Measurements from ENCODE around the gene KPNA6. TPM values are rescaled to one million over a fixed set of nuclear protein-coding genes. Genes with fewer than 3 reads are reported as not detected.

KPNA6 gene
- total RNA-seq, 2 experiments from 2014 or later = 70.8 to 74.3 TPM

GRCh38 chr1:32066489-32066873 is 41.4 kb upstream of the KPNA6 start:
- no peak for TF ChIP-seq CTCF (IDR thresholded peaks at IDR 0.05)
- H3K9me3 Mint-ChIP-seq = no peaks in the 10 kb centered on the region
- no peaks in the 10 kb centered on the region for H3K27me3 Mint-ChIP-seq
- no peak overlapping the region for H3K27ac Mint-ChIP-seq
- DNase-seq (no peak), ATAC-seq (peak; percentile 43)
- intact Hi-C loops (cut with micrococcal nuclease) = no loop called here
- H3K36me3 Mint-ChIP-seq (ENCODE audit: low read depth) = peaks cover 6% of the 10 kb centered on the region
- peaks cover 15% of the 10 kb centered on the region for H3K4me1 Mint-ChIP-seq (ENCODE audit: low read depth)
- ChIA-PET POLR2A (interaction anchor here (0.6 to 0.7 kb wide), 2 partner anchors 13 to 18 kb away, joined by 3 read pairs; no protein-coding TSS in a partner anchor), CTCF (interaction anchor here (1.1 to 1.3 kb wide), 4 partner anchors 10 to 277 kb away, joined by 3 read pairs; no protein-coding TSS in a partner anchor)
- no peak overlapping the region for H3K4me3 Mint-ChIP-seq

DNA sequence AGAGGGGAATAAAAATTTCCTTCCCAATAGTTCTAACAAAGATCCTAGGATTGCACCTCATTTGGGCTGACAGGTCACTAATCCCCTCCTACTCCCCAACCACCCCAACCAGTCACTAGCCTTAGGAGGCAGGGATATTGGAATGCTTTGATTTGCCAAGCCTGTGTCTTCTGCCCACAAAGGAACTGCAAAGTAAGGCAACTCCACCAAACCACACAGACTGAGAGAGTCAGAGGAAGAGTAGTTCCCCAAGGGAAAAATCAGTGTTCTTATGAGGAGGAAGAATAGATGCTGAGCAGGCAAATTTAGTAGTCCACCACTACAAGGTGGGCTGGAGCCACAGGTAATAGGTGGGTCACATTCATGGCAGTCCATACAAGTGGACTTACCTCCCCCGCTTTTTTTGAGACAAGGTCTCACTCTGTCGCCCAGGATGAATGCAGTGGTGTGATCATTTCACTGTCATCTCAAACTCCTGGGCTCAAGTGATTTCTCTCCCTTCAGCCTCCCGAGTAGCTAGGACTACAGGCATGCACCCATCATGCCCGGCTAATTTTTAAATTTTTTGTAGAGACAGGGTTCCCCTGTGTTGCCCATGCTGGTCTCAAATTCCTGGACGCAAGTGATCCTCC is 38.8 kb upstream of the KPNA6 start:
- intact Hi-C loops (cut with micrococcal nuclease) = no loop called here
- ATAC-seq = no peak
- TF ChIP-seq CTCF (IDR thresholded peaks at IDR 0.05) = no peak
- Mint-ChIP-seq H3K4me1 (ENCODE audit: low read depth) (peaks cover 26% of the 10 kb centered on the region), H3K9me3 (no peaks in the 10 kb centered on the region), H3K27ac (no peak overlapping the region), H3K36me3 (ENCODE audit: low read depth) (no peaks in the 10 kb centered on the region), H3K27me3 (no peaks in the 10 kb centered on the region), H3K4me3 (no peak overlapping the region)
- ChIA-PET CTCF (no interaction called here), POLR2A (no interaction called here)
- DNase-seq = no peak

GRCh38 chr1:32071758-32072621 is 35.9 kb upstream of the KPNA6 start:
- peak overlapping the region; percentile 90 for H3K27ac Mint-ChIP-seq
- H3K9me3 Mint-ChIP-seq = no peaks in the 10 kb centered on the region
- intact Hi-C loops (cut with micrococcal nuclease) = no loop called here
- H3K4me1 Mint-ChIP-seq (ENCODE audit: low read depth) = peaks cover 30% of the 10 kb centered on the region
- CTCF ChIA-PET = interaction anchor here (1.0 to 3.2 kb wide), 5 partner anchors 9 to 283 kb away, joined by 3 to 12 read pairs (median 3); no protein-coding TSS in a partner anchor
- peak; percentile 69 for DNase-seq
- H3K4me3 Mint-ChIP-seq = peak overlapping the region; percentile 80
- no peak for TF ChIP-seq CTCF (IDR thresholded peaks at IDR 0.05)
- peak; percentile 14 for ATAC-seq
- H3K36me3 Mint-ChIP-seq (ENCODE audit: low read depth) = peaks cover 5% of the 10 kb centered on the region
- H3K27me3 Mint-ChIP-seq = no peaks in the 10 kb centered on the region
- POLR2A ChIA-PET = interaction anchor here (0.5 to 4.1 kb wide), 9 partner anchors 9 to 322 kb away, joined by 3 to 27 read pairs (median 5); partner anchors contain the start of genes BSDC1, KHDRBS1 and KPNA6

- Mint-ChIP-seq H3K27ac (peak within 1 kb of the TSS; percentile 90), H3K36me3 (ENCODE audit: low read depth) (peaks cover 12% of the 10 kb centered on the region), H3K27me3 (no peaks in the 10 kb centered on the region), H3K9me3 (no peaks in the 10 kb centered on the region), H3K4me1 (ENCODE audit: low read depth) (peaks cover 30% of the 10 kb centered on the region), H3K4me3 (peak within 1 kb of the TSS; percentile 80)
- DNase-seq (peak; percentile 97), ATAC-seq (peak; percentile 88)
- ChIA-PET POLR2A (interaction anchor here (0.6 to 4.1 kb wide), 12 partner anchors 10 to 321 kb away, joined by 3 to 27 read pairs (median 4); partner anchors contain the start of genes BSDC1, KHDRBS1 and KPNA6), CTCF (interaction anchor here (0.8 to 3.2 kb wide), 9 partner anchors 10 to 284 kb away, joined by 3 to 22 read pairs (median 4); partner anchors contain the start of gene KPNA6)
- no peak for TF ChIP-seq CTCF (IDR thresholded peaks at IDR 0.05)
- intact Hi-C loops (cut with micrococcal nuclease) = no loop called here
Observed at GRCh38 chr1:32072622-32073298, 35.1 kb upstream of the KPNA6 start, which contains the start of gene TMEM39B. Gene TMEM39B (plus strand): TSS chr1:32072939. CDS start chr1:32073048, 109 bp downstream.
